Keratinocyte (primary cell): Measurements from ENCODE around the gene APBB1IP. TPM values are rescaled to one million over a fixed set of nuclear protein-coding genes. Genes with fewer than 3 reads are reported as not detected.

ENCODE experiments used
- DNase-seq: peaks from one replicate; pipeline ENCODE4 v3.0.0-alpha.2; 2011; ENCODE audit warnings: low read depth, missing footprints, low spot score
- FAIRE-seq: peaks from 2 replicates; lab custom pipeline; 2011; peaks lifted over from hg19 to GRCh38; lab: Jason Lieb, UNC
- H2AFZ ChIP-seq: 2 replicates; pipeline ENCODE4 v1.6.0; 2012; ENCODE audit warnings: low read length, control low read depth, inconsistent platforms; ENCODE audit not compliant: control insufficient read depth
- H3K27ac ChIP-seq: 2 replicates; pipeline ENCODE4 v1.5.1; 2011; ENCODE audit warnings: low read length; ENCODE audit not compliant: control insufficient read depth, insufficient read depth
- H3K27me3 ChIP-seq: 3 replicates; pipeline ENCODE4 v1.6.0; 2011; ENCODE audit warnings: low read length; ENCODE audit not compliant: control insufficient read depth, insufficient read depth; ENCODE audit errors: extremely low read depth
- H3K36me3 ChIP-seq, 2 experiments: 2 replicates in 1 of 2; 3 replicates in 1 of 2; pipeline ENCODE4 v1.5.1; 2011; ENCODE audit warnings: low read length in 2 of 2, mild to moderate bottlenecking in 1 of 2; ENCODE audit not compliant: control insufficient read depth in 2 of 2, insufficient read depth in 2 of 2; ENCODE audit errors: extremely low read depth in 1 of 2
- H3K4me1 ChIP-seq: 3 replicates; pipeline ENCODE4 v1.5.1; 2011; ENCODE audit warnings: low read length; ENCODE audit not compliant: control insufficient read depth, insufficient read depth; ENCODE audit errors: extremely low read depth
- H3K4me2 ChIP-seq: 3 replicates; pipeline ENCODE4 v1.6.0; 2011; ENCODE audit warnings: low read depth, low read length; ENCODE audit not compliant: control insufficient read depth, insufficient read depth; ENCODE audit errors: extremely low read depth
- H3K4me3 ChIP-seq, 3 experiments: fragments of 200-600 bp in 1 of 3; sonication (generic) in 1 of 3; 2 replicates in 2 of 3; 3 replicates in 1 of 3; pipeline ENCODE4 v1.5.1; 2011 to 2016; ENCODE audit warnings: low read length in 3 of 3, mild to moderate bottlenecking in 3 of 3, control low read depth in 2 of 3, inconsistent platforms in 1 of 3, low read depth in 1 of 3, mixed read lengths in 1 of 3, mixed run types in 1 of 3, moderate library complexity in 1 of 3; ENCODE audit not compliant: control insufficient read depth in 2 of 3, insufficient read depth in 2 of 3; ENCODE audit errors: extremely low read depth in 1 of 3
- H3K79me2 ChIP-seq: 2 replicates; pipeline ENCODE4 v1.6.0; 2012; ENCODE audit warnings: low read length; ENCODE audit not compliant: control insufficient read depth, insufficient read depth
- H3K9ac ChIP-seq: 3 replicates; pipeline ENCODE4 v1.6.0; 2011; ENCODE audit warnings: low read length; ENCODE audit not compliant: control insufficient read depth, insufficient read depth; ENCODE audit errors: extremely low read depth
- H3K9me1 ChIP-seq: 3 replicates; pipeline ENCODE4 v1.6.0; 2011; ENCODE audit warnings: low read length; ENCODE audit not compliant: control insufficient read depth, insufficient read depth; ENCODE audit errors: extremely low read depth
- H3K9me3 ChIP-seq: 2 replicates; pipeline ENCODE4 v1.5.1; 2012; ENCODE audit warnings: low read depth, low read length; ENCODE audit not compliant: control insufficient read depth
- H4K20me1 ChIP-seq: 3 replicates; pipeline ENCODE4 v1.6.0; 2011; ENCODE audit warnings: low read length; ENCODE audit not compliant: control insufficient read depth, insufficient read depth; ENCODE audit errors: extremely low read depth
- CTCF ChIP-seq, 3 experiments: IDR thresholded peaks in 1 of 3; conservative IDR thresholded peaks in 1 of 3; optimal IDR thresholded peaks in 1 of 3; 2 replicates in 2 of 3; 3 replicates in 1 of 3; pipeline versions ENCODE3 to v1.5.1; 2011; ENCODE audit warnings: low read length in 3 of 3, mild to moderate bottlenecking in 3 of 3, moderate library complexity in 2 of 3, control low read depth in 1 of 3, inconsistent platforms in 1 of 3; ENCODE audit not compliant: insufficient read depth in 2 of 3; ENCODE audit errors: extremely low read depth in 1 of 3
- EZH2 ChIP-seq: IDR thresholded peaks from one replicate; pipeline ENCODE4 v1.6.1; 2012; ENCODE audit warnings: inconsistent platforms, mild to moderate bottlenecking, low read length, moderate library complexity
- dilution Hi-C: fragments of 300-500 bp; cut with MboI; formaldehyde crosslinking; loops from one replicate; pipeline ENCODE4 v1.7.0; 2020; ENCODE audit warnings: low sequenced_read_pairs; ENCODE audit not compliant: extremely low pct_ligation_motif_present
- polyA plus RNA-seq, 5 experiments: library from polyadenylated mRNA; depleted of rRNA in 3 of 5; stranded (reverse) in 3 of 5; stranded (forward) in 1 of 5; unstranded in 1 of 5; fragments of >200 nt; gene quantifications; 1 replicate in 1 of 5; 2 replicates in 3 of 5; 3 replicates in 1 of 5; pipeline versions ENCODE4 v1.2.1 to v1.2.3, GENCODE V29; 2011 to 2012; ENCODE audit warnings: missing spikeins in 2 of 5, low read depth in 1 of 5, low replicate concordance in 1 of 5

The APBB1IP gene
- polyA plus RNA-seq, 1 donor (not counting 4 experiments of a cell fraction or from before 2014, with no cell fraction given) = not detected

GRCh38 chr10:26506736-26507135 is 68.6 kb downstream of the APBB1IP start:
- no peak overlapping the region for H3K27ac ChIP-seq
- H3K4me2 ChIP-seq = no peak overlapping the region
- no peaks in the 10 kb centered on the region for H3K9me3 ChIP-seq
- H4K20me1 ChIP-seq = no peaks in the 10 kb centered on the region
- H3K36me3 ChIP-seq = no peaks in the 10 kb centered on the region
- H3K9ac ChIP-seq = no peak overlapping the region
- no peak for DNase-seq
- H3K9me1 ChIP-seq = no peaks in the 10 kb centered on the region
- H3K27me3 ChIP-seq = no peaks in the 10 kb centered on the region
- no peaks in the 10 kb centered on the region for H3K79me2 ChIP-seq
- no peak overlapping the region for H2AFZ ChIP-seq
- no peak overlapping the region for H3K4me3 ChIP-seq
- H3K4me1 ChIP-seq = no peaks in the 10 kb centered on the region
- no peak for FAIRE-seq
- no peak for TF ChIP-seq EZH2
- TF ChIP-seq CTCF (optimal IDR thresholded peaks at IDR 0.05 in 1 of 3, IDR thresholded peaks at IDR 0.05 in 1 of 3, conservative IDR thresholded peaks at IDR 0.05 in 1 of 3; ENCODE audit: extremely low read depth in 1 of 3, insufficient read depth in 2 of 3, low read length in 3 of 3) = no peak
- dilution Hi-C loops = no loop called here

- H3K36me3 ChIP-seq = no peaks in the 10 kb centered on the region
- H4K20me1 ChIP-seq = no peaks in the 10 kb centered on the region
- H3K4me1 ChIP-seq = no peaks in the 10 kb centered on the region
- no peak overlapping the region for H3K4me3 ChIP-seq
- H2AFZ ChIP-seq = no peak overlapping the region
- dilution Hi-C loops = no loop called here
- H3K9ac ChIP-seq = no peak overlapping the region
- no peak overlapping the region for H3K4me2 ChIP-seq
- H3K79me2 ChIP-seq = no peaks in the 10 kb centered on the region
- no peaks in the 10 kb centered on the region for H3K27me3 ChIP-seq
- no peaks in the 10 kb centered on the region for H3K9me1 ChIP-seq
- TF ChIP-seq EZH2 = no peak
- TF ChIP-seq CTCF (optimal IDR thresholded peaks at IDR 0.05 in 1 of 3, IDR thresholded peaks at IDR 0.05 in 1 of 3, conservative IDR thresholded peaks at IDR 0.05 in 1 of 3; ENCODE audit: extremely low read depth in 1 of 3, insufficient read depth in 2 of 3, low read length in 3 of 3) = no peak
- no peak for DNase-seq
- H3K27ac ChIP-seq = no peak overlapping the region
- no peaks in the 10 kb centered on the region for H3K9me3 ChIP-seq
- FAIRE-seq = no peak
Observed at GRCh38 chr10:26507441-26507840, 69.3 kb downstream of the APBB1IP start.
